ENCODE measurements around the gene REEP1.

- TF ChIP-seq POLR2A (IDR thresholded peaks at IDR 0.05) = no peak
- TF ChIP-seq, protein P1, sequence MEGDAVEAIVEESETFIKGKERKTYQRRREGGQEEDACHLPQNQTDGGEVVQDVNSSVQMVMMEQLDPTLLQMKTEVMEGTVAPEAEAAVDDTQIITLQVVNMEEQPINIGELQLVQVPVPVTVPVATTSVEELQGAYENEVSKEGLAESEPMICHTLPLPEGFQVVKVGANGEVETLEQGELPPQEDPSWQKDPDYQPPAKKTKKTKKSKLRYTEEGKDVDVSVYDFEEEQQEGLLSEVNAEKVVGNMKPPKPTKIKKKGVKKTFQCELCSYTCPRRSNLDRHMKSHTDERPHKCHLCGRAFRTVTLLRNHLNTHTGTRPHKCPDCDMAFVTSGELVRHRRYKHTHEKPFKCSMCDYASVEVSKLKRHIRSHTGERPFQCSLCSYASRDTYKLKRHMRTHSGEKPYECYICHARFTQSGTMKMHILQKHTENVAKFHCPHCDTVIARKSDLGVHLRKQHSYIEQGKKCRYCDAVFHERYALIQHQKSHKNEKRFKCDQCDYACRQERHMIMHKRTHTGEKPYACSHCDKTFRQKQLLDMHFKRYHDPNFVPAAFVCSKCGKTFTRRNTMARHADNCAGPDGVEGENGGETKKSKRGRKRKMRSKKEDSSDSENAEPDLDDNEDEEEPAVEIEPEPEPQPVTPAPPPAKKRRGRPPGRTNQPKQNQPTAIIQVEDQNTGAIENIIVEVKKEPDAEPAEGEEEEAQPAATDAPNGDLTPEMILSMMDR (IDR thresholded peaks at IDR 0.05) = no peak
Observed at GRCh38 chr2:86352727-86353221, 15.3 kb upstream of the REEP1 start.

All from uterus (tissue), 2 donors.